AG08395 (cell line): ENCODE data around the gene RBL2.
"Not testable (repeated sequence)": the region's sequence is repeated elsewhere in the genome, so short reads cannot be mapped to it uniquely, and the experiment has no call there.

ENCODE experiments used
- DNase-seq: peaks from one replicate; pipeline ENCODE4 v3.0.0; 2012; ENCODE audit warnings: mixed read lengths, low spot score

Gene RBL2

DNA sequence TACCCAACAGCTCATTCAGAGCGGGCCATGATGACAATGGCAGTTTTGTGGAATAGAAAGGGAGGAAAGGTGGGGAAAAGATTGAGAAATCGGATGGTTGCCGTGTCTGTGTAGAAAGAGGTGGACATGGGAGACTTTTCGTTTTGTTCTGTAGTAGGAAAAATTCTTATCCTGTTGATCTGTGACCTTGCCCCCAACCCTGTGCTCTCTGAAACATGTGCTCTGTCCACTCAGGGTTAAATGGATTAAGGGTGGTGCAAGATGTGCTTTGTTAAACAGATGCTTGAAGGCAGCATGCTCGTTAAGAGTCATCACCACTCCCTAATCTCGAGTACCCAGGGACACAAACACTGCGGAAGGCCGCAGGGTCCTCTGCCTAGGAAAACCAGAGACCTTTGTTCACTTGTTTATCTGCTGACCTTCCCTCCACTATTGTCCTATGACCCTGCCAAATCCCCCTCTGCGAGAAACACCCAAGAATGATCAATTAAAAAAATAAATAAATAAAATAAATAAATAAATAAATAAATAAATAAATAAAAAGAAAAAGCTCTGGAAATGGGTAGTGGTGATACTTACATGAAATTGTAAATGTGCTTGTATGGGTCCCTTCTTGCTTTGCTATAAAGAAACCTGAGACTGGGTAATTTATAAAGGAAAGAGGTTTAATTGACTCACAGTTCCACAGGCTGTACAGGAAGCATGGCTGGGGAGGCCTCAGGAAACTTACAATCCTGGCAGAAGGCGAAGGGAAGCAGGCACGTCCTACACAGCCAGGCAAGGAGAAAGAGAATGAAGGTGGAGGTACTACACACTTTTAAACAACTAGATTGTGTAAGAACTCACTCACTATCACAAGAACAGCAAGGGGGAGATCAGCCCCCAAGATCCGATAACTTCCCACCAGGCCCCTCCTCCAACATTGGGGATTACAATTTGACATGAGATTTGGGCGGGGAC lies 105.8 kb downstream of the RBL2 start:
- not testable (repeated sequence) for DNase-seq
